GM19328 (cell line): Measurements from ENCODE around the gene LGALS7B.
"Not testable (repeated sequence)": the region's sequence is repeated elsewhere in the genome, so short reads cannot be mapped to it uniquely, and the experiment has no call there.

Experiments used
- ATAC-seq: cut with Tn5 transposase; IDR thresholded peaks from one replicate; pipeline ENCODE4 v1.9.1; 2021; ENCODE audit warnings: mild to moderate bottlenecking, moderate library complexity; ENCODE audit not compliant: unreplicated experiment

Gene LGALS7B

GRCh38 chr19:38793671-38794070 is 4.7 kb downstream of the LGALS7B start:
- no peak for ATAC-seq

DNA sequence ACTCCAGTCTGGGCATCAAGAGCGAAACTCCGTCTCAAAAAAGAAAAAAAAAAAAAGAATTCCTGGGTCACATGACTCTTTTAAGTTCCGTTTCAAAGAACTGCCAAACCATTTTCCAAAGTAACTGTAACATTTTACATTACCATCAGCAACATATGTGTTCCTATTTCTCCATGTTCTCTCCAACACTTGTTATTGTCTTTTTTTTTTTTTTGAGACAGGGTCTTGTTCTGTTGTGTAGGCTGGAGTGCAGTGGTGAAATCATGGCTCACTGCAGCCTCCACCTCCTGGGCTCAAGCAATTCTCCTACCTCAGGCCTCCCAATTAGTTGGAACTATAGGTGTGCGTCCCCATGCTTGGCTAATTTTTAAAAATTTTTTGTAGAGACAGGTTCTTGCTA is 6.5 kb downstream of the LGALS7B start:
- no peak for ATAC-seq

- no peak for ATAC-seq
Measured at GRCh38 chr19:38796154-38796553, 7.2 kb downstream of the LGALS7B start.

DNA sequence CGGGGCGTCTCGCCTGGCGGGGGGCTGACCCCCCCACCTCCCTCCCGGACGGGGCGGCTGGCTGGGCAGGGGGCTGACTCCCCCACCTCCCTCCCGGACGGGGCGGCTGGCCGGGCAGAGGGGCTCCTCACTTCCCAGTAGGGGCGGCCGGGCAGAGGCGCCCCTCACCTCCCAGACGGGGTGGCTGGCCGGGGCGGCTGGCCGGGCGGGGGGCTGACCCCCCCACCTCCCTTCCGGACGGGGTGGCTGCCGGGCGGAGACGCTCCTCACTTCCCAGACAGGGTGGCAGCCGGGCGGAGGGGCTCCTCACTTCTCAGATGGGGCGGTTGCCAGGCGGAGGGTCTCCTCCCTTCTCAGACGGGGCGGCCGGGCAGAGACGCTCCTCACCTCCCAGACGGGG is 8.8 kb downstream of the LGALS7B start:
- not testable (repeated sequence) for ATAC-seq

DNA sequence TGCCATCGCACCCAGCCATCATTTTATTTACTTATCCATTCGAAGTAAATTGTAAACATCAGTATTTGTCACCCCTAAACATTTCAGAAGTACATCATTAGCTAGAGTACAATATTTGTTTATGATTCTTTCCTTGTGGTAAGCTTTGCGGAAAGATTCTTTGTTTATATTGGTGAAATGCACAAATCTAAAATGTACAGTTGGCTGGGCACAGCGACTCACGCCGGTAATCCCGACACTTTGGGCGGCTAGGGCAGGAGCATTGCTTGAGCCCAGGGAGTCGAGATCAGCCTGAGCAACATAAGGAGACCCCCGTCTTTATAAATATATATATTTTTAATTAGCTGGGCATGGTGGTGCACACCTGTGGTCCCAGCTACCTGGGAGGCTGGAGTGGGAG is 10.1 kb downstream of the LGALS7B start:
- ATAC-seq, result no peak

DNA sequence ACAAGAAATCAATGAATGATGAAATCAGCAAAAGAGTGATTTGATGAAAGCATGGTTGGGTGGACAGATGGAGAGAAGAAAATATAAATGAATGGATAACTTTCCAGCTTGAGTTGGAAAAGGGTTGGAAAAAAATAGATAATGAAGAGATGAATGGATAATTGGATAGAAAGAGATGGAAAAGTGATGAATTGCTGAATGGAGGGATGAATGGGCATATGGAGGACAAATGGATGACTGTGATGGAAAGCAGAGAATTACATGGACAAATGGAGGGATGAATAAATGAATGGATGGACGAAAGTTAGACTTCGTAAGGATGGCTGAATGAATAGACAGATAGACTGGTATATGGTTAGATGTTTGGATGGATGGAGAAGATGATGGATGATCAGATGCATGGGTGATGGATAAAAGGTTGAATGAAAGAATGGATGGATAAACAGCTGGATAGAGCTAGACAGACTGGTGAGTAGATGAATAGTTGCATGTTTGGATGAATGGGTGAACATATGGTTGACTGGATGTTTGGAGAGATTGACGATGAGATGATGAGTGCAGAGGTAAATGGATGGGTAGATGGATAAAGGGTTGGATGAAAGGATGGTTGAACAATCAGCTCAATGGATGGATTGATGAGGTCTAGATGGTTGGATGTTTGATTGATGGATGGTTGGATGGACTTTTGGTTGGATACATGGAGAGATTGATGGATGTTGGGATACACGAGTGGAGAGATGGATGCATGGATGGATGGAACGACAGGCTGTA is 11.8 kb downstream of the LGALS7B start:
- no peak for ATAC-seq

GRCh38 chr19:38801359-38802095 is 12.5 kb downstream of the LGALS7B start:
- ATAC-seq, result no peak

- no peak for ATAC-seq
Measured at GRCh38 chr19:38803543-38803942, 14.5 kb downstream of the LGALS7B start.

DNA sequence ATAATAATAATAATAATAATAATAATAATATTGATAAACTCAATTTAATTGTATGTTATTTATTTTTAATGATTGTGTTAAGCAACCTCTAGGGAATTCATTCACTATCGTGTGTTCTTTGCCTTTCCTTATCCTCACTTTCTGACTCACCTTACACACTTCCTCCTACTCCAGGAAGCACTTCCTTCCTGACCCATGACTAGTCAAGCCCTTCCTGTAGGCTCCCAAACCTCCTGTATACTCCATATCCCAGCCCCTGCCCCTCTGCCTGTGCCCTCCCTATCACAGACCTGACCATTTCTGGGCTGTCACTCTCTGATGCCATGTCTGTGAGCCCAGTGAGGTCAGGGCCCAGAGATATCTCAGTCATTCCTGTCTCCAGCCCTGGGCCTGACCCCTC is 16.2 kb downstream of the LGALS7B start:
- no peak for ATAC-seq

DNA sequence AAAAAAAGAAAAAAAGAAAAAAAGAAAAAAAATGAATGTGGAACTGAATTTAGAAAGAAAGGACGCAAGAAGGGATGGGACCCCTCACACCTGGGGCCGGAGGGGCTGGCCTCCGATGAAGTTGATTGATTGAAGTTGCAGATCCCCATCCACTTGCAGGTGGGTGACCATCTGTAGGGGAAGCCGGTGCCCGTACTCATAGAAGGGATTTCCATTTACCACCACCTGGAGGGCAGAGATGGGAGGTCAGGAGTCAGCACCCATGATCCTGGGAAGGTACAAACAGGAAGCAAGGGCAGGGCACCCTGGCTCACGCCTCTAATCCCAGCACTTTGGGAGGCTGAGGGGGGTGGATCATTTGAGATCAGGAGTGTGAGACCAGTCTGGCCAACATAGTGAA is 17.4 kb downstream of the LGALS7B start:
- no peak for ATAC-seq

GRCh38 chr19:38807374-38808098 is 18.5 kb downstream of the LGALS7B start:
- not testable (repeated sequence) for ATAC-seq

DNA sequence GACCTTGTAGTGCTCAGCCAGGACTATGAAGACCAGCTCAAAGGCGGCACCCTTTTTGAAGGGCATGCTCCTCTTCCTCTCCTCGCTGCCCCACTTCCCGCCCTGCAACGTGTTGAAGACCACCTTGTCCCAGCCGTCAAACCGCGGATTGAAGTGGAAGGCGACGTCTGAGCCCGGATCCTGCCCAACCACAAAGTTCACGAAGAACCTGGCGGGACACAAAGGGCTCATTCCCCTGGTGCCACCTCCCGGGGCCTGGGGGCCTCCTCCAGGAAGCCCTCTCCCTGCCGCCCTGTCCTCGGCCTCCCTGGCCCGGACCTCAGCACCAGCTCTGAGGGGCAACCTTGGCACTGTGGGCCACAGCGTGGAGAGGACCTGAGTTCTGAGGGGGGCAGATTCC is 19.7 kb downstream of the LGALS7B start:
- no peak for ATAC-seq

- ATAC-seq, result no peak
Measured at GRCh38 chr19:38809592-38810252, 20.7 kb downstream of the LGALS7B start.

DNA sequence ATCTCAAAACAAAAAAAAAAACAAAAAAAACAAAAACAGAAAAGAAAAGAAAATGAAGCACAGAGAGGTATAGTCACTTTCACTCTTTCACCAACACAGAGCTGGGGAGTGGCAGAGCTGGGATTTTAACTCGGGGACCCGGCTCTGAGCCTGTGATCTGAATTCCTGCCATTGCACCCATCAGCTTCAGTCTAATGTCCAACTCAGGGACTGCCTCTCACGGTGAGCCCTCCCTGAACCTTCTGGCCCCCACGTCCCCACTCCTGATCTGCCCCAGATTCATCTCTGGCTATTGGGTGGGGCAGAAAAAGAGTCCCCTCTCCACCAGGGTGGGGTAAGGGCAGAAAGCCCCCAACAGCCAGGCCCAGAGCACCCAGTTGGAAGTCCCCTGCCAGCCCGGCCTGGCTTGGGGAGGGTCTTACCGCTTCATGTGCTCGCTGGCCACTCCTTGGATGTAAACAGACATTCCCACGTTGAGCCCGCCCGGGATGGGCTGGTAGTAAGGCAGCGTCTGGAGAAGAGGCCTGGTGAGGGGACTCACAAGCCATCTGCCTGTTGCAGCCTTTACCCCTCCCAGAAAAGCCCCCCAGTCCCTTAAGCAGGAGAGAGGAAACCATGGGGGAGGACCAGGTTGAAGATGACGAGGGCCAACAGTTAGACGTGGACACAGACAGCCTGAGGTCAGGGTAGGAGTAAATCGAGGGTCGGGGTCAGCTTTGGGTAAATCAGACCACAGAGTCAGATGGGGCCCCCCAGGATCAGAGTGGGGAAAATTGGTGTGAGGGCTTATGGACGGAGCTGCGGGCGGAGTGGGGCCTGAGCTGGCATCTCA is 23.2 kb downstream of the LGALS7B start:
- ATAC-seq, result no peak

DNA sequence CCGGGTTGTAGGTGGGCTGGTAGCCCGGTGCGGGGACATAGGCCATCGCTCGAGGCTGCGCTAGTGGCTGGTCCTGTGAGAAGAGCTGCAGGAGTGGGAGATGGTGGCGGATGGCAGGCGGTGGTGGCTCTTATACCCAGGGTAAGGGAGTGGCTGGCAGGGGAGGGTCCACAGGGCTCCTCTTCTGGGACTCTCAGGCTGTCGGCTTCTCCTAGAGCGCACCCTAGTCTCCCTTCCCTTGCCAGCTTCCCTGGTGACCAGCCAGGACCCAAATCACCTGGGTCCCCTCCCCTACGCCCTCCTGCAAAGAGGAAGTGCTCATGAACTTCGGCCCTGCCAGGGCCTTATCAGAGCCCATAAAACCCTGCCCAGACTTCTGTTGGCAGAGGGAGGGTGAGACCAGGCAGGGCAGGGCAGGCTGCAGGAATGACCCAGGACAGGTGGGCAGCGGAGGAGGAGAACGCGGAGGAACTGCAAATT is 23.9 kb downstream of the LGALS7B start, which contains the start of gene LGALS4:
Gene LGALS4, minus strand, starts transcription at position 105 of the 480 bp plus-strand sequence. Its CDS starts 59 bp downstream, at position 46.
- no peak for ATAC-seq

- no peak for ATAC-seq
Measured at GRCh38 chr19:38813323-38813722, 24.3 kb downstream of the LGALS7B start.

- ATAC-seq, result not testable (repeated sequence)
Measured at GRCh38 chr19:38813932-38814331, 24.9 kb downstream of the LGALS7B start.

DNA sequence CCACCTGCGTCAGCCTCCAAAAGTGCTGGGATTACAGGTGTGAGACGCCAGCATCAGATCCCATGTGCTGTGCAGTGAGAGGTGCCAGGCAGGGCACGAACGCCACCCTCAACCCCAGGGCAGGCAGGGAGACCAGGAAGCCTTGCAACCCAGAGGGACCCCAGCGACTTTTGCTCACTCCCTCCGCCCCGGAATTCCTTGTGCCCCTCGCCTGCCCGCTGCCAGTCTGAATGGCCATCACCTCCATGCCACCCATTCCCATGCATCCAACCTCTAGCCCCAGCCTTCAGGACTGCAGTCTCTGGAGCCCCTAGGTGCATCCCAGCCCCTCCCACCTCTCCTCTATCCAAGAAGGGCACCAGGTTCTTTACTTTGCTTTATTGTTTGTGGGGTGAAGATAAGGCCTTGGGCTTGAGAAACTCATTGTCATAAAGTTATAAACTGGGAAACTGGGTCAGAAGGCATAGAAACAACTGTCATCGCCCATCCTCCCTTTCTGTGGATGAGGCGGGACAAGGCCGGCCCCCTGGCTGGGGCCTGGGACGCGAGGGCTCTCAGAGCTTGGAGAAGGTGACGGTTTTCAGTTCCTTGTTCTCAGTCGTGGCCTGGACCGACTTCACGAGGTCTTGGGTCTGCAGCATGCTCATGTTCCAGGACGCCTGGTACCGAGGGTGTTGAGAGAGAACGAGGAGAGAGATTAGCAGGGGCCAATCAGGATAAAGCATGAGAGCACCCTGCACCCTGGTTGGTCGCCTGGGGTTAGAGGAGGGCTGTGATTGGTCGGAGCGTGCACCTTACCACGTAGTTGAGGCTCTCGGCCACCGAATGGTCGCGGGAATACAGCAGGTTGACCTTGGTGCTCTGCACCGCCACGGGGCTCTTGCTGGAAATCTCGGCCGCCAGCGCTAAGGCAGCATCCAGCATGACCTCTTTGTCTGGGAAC is 26.3 kb downstream of the LGALS7B start:
- no peak for ATAC-seq
